Astrocyte (in vitro differentiated cells and primary cell): ENCODE measurements around the gene LCE3D. TPM values are rescaled to one million over a fixed set of nuclear protein-coding genes. Genes with fewer than 3 reads are reported as not detected.

ENCODE experiments used
- DNase-seq: peaks from one replicate; pipeline ENCODE4 v3.0.0-alpha.2; 2010; ENCODE audit warnings: low read depth
- FAIRE-seq: peaks from 2 replicates; lab custom pipeline; 2011; peaks lifted over from hg19 to GRCh38; lab: Jason Lieb, UNC
- H2AFZ ChIP-seq: 2 replicates; pipeline ENCODE4 v1.6.0; 2012; ENCODE audit warnings: low read depth, low read length, inconsistent platforms
- H3K27ac ChIP-seq: 2 replicates; pipeline ENCODE4 v1.5.1; 2011; ENCODE audit warnings: low read depth, low read length, inconsistent platforms
- H3K27me3 ChIP-seq: 2 replicates; pipeline ENCODE4 v1.6.0; 2011; ENCODE audit warnings: low read length, inconsistent platforms; ENCODE audit not compliant: insufficient read depth
- H3K36me3 ChIP-seq: 2 replicates; pipeline ENCODE4 v1.5.1; 2011; ENCODE audit warnings: low read length, inconsistent platforms; ENCODE audit not compliant: insufficient read depth
- H3K4me1 ChIP-seq: 2 replicates; pipeline ENCODE4 v1.5.1; 2011; ENCODE audit warnings: low read length, inconsistent platforms; ENCODE audit not compliant: insufficient read depth
- H3K4me2 ChIP-seq: 2 replicates; pipeline ENCODE4 v1.6.0; 2012; ENCODE audit warnings: low read length, inconsistent platforms
- H3K4me3 ChIP-seq: 2 replicates; pipeline ENCODE4 v1.5.1; 2011; ENCODE audit warnings: low read depth, mild to moderate bottlenecking, low read length, inconsistent platforms; ENCODE audit not compliant: insufficient read depth
- H3K79me2 ChIP-seq: 2 replicates; pipeline ENCODE4 v1.6.0; 2012; ENCODE audit warnings: mild to moderate bottlenecking, low read length, inconsistent platforms; ENCODE audit not compliant: insufficient read depth
- H3K9ac ChIP-seq: 2 replicates; pipeline ENCODE4 v1.6.0; 2012; ENCODE audit warnings: mild to moderate bottlenecking, low read length, inconsistent platforms
- H3K9me3 ChIP-seq: 2 replicates; pipeline ENCODE4 v1.5.1; 2012; ENCODE audit warnings: low read depth, mild to moderate bottlenecking, low read length, inconsistent platforms; ENCODE audit not compliant: insufficient read depth
- H4K20me1 ChIP-seq: 2 replicates; pipeline ENCODE4 v1.6.0; 2012; ENCODE audit warnings: low read length, inconsistent platforms; ENCODE audit not compliant: insufficient read depth
- H3K27ac Mint-ChIP-seq: one replicate; pipeline ENCODE4 v1.8.0; 2021; ENCODE audit warnings: mild to moderate bottlenecking, mixed read lengths; ENCODE audit not compliant: unreplicated experiment
- H3K27me3 Mint-ChIP-seq: one replicate; pipeline ENCODE4 v1.8.0; 2021; ENCODE audit warnings: low read depth, mixed read lengths; ENCODE audit not compliant: unreplicated experiment
- H3K36me3 Mint-ChIP-seq: one replicate; pipeline ENCODE4 v1.8.0; 2021; ENCODE audit warnings: low read depth, mixed read lengths; ENCODE audit not compliant: unreplicated experiment
- H3K4me1 Mint-ChIP-seq: one replicate; pipeline ENCODE4 v1.8.0; 2021; ENCODE audit warnings: low read depth, mixed read lengths; ENCODE audit not compliant: unreplicated experiment
- H3K4me3 Mint-ChIP-seq: one replicate; pipeline ENCODE4 v1.8.0; 2021; ENCODE audit warnings: mild to moderate bottlenecking, moderate library complexity, mixed read lengths; ENCODE audit not compliant: unreplicated experiment
- H3K9me3 Mint-ChIP-seq: one replicate; pipeline ENCODE4 v1.8.0; 2021; ENCODE audit warnings: mild to moderate bottlenecking, mixed read lengths; ENCODE audit not compliant: unreplicated experiment
- EZH2 ChIP-seq: IDR thresholded peaks from 2 replicates; pipeline ENCODE4 v1.6.1; 2012; ENCODE audit warnings: mild to moderate bottlenecking, low read length, inconsistent platforms; ENCODE audit not compliant: insufficient read depth
- total RNA-seq: library from RNA; stranded (reverse); gene quantifications from 2 replicates; pipeline ENCODE4 v1.2.1, GENCODE V29; 2021
- TF ChIP-seq, protein P1 (sequence below): IDR thresholded peaks from 2 replicates; pipeline ENCODE4 v1.5.1; 2011; ENCODE audit warnings: low read depth, mild to moderate bottlenecking, inconsistent platforms, low read length, moderate library complexity; ENCODE audit not compliant: insufficient read depth

LCE3D gene
- total RNA-seq, 1 donor from 2014 or later, result not detected

DNA sequence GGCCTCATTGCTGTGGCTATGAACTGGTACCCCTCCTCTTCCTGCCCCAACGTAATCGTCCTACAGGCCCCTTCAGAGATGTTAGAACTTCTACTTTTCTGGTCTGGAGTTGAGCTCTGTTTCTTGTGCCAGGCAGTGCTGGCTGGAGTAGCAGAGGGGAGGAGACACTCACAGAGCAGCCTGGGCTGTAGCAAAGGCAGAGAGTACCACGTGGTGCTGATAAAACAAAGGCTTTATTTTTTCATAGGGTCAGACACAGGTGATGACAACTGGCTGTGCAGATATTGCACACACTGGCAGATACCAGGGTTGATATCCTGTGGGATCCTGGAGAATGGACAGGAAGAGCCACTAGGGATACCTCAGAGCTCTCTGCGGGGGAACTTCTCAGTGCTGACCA, 42.8 kb downstream of the LCE3D start:
- no peaks in the 10 kb centered on the region for H3K9me3 ChIP-seq
- no peak overlapping the region for H3K4me2 ChIP-seq
- H3K4me1 ChIP-seq, result no peaks in the 10 kb centered on the region
- H3K4me1 Mint-ChIP-seq, result no peaks in the 10 kb centered on the region
- FAIRE-seq (no peak), DNase-seq (no peak)
- no peak overlapping the region for H2AFZ ChIP-seq
- no peaks in the 10 kb centered on the region for H3K27me3 ChIP-seq
- H3K9me3 Mint-ChIP-seq, result no peaks in the 10 kb centered on the region
- peaks cover 2% of the 10 kb centered on the region for H3K27me3 Mint-ChIP-seq
- H3K4me3 Mint-ChIP-seq, result no peak overlapping the region
- H3K79me2 ChIP-seq, result no peaks in the 10 kb centered on the region
- no peak overlapping the region for H3K27ac ChIP-seq
- H3K27ac Mint-ChIP-seq, result no peak overlapping the region
- H3K36me3 ChIP-seq, result no peaks in the 10 kb centered on the region
- TF ChIP-seq, protein P1, sequence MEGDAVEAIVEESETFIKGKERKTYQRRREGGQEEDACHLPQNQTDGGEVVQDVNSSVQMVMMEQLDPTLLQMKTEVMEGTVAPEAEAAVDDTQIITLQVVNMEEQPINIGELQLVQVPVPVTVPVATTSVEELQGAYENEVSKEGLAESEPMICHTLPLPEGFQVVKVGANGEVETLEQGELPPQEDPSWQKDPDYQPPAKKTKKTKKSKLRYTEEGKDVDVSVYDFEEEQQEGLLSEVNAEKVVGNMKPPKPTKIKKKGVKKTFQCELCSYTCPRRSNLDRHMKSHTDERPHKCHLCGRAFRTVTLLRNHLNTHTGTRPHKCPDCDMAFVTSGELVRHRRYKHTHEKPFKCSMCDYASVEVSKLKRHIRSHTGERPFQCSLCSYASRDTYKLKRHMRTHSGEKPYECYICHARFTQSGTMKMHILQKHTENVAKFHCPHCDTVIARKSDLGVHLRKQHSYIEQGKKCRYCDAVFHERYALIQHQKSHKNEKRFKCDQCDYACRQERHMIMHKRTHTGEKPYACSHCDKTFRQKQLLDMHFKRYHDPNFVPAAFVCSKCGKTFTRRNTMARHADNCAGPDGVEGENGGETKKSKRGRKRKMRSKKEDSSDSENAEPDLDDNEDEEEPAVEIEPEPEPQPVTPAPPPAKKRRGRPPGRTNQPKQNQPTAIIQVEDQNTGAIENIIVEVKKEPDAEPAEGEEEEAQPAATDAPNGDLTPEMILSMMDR, result no peak
- no peak for TF ChIP-seq EZH2
- no peaks in the 10 kb centered on the region for H3K36me3 Mint-ChIP-seq
- no peak overlapping the region for H3K4me3 ChIP-seq
- no peaks in the 10 kb centered on the region for H4K20me1 ChIP-seq
- H3K9ac ChIP-seq, result no peak overlapping the region

DNA sequence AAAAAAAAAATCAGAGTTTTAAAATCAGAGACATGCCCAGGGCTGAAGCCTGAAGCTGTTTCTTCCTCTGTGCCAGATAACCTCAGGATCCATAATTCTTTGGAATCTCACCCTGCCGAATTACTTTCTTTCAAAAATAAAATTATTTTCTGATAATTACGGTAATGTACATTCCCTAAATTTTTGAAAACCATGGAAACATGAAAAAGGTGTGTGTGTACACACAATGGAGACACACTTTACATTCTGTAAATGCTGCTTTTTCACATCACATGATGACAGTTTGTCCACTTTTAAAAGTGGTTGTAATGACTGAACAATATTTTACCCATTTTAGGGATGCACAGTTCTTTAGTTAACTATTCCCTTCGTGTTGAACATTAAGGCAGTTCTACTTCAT, 44.5 kb downstream of the LCE3D start:
- no peaks in the 10 kb centered on the region for H3K36me3 ChIP-seq
- no peaks in the 10 kb centered on the region for H3K27me3 ChIP-seq
- H2AFZ ChIP-seq, result no peak overlapping the region
- no peak overlapping the region for H3K4me2 ChIP-seq
- H3K4me3 Mint-ChIP-seq, result no peak overlapping the region
- no peak overlapping the region for H3K9ac ChIP-seq
- no peaks in the 10 kb centered on the region for H3K4me1 ChIP-seq
- H4K20me1 ChIP-seq, result no peaks in the 10 kb centered on the region
- no peak for DNase-seq
- no peaks in the 10 kb centered on the region for H3K36me3 Mint-ChIP-seq
- FAIRE-seq, result no peak
- H3K79me2 ChIP-seq, result no peaks in the 10 kb centered on the region
- H3K27me3 Mint-ChIP-seq, result peaks cover 2% of the 10 kb centered on the region
- H3K4me3 ChIP-seq, result no peak overlapping the region
- peaks cover 3% of the 10 kb centered on the region for H3K9me3 Mint-ChIP-seq
- H3K9me3 ChIP-seq, result no peaks in the 10 kb centered on the region
- H3K4me1 Mint-ChIP-seq, result no peaks in the 10 kb centered on the region
- no peak overlapping the region for H3K27ac ChIP-seq
- no peak overlapping the region for H3K27ac Mint-ChIP-seq
- TF ChIP-seq EZH2, result no peak
- TF ChIP-seq, protein P1, result no peak

DNA sequence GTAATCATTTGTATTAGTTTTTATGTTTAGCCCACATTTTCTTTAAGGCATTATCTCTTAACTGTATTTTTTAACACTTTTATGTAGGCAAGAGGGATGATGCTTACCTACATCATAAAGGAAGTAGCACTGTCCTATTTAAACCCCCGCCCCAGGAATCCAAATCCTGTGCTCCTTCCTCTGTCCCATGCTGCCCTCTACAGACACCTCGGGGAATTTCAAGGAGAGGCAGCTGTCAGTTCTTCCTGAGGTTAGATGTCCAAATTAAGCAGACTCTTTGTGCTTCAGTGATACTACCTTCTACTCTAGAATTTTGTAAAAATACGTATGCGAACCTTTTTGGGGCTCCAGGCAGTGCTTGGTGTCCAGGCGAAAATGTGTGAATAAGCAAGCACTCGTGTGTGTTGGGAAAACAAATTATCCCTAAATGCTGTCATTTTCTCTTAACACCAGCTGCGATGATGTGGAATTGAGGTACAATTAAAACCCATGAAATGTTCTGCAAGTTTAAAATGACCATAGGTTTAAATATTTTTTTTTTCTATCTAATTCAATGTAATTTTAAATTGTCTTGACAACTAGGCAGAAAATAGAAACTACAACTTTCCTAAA, 46.9 kb downstream of the LCE3D start:
- no peak for FAIRE-seq
- Mint-ChIP-seq H3K9me3 (peaks cover 3% of the 10 kb centered on the region), H3K4me3 (no peak overlapping the region), H3K36me3 (no peaks in the 10 kb centered on the region), H3K4me1 (no peaks in the 10 kb centered on the region), H3K27ac (no peak overlapping the region), H3K27me3 (peaks cover 7% of the 10 kb centered on the region)
- Histone ChIP-seq H3K79me2 (no peaks in the 10 kb centered on the region), H3K9me3 (no peaks in the 10 kb centered on the region), H3K36me3 (no peaks in the 10 kb centered on the region), H2AFZ (no peak overlapping the region), H3K4me3 (no peak overlapping the region), H3K27me3 (no peaks in the 10 kb centered on the region), H3K27ac (no peak overlapping the region), H3K9ac (no peak overlapping the region), H3K4me1 (no peaks in the 10 kb centered on the region), H4K20me1 (no peaks in the 10 kb centered on the region), H3K4me2 (no peak overlapping the region)
- no peak for DNase-seq
- no peak for TF ChIP-seq EZH2
- TF ChIP-seq, protein P1, result no peak
